WTC11 (cell line): Measurements from ENCODE around the gene SLC44A5.

Experiments
- FOXJ3 ChIP-seq: sonication (generic); formaldehyde crosslinking; IDR thresholded peaks from 2 replicates; pipeline ENCODE4 v1.9.0; 2021; ENCODE audit warnings: missing genetic modification reagents, mild to moderate bottlenecking, borderline replicate concordance
- TF ChIP-seq, protein P1 (sequence below): fragments of 200-600 bp; IDR thresholded peaks from 2 replicates; pipeline ENCODE4 v1.8.0; 2022; ENCODE audit warnings: antibody characterized with exemption
- TF ChIP-seq, protein P2 (sequence below): sonication (generic); formaldehyde crosslinking; IDR thresholded peaks from 2 replicates; pipeline ENCODE4 v1.8.0; 2023; ENCODE audit warnings: missing genetic modification reagents

DNA sequence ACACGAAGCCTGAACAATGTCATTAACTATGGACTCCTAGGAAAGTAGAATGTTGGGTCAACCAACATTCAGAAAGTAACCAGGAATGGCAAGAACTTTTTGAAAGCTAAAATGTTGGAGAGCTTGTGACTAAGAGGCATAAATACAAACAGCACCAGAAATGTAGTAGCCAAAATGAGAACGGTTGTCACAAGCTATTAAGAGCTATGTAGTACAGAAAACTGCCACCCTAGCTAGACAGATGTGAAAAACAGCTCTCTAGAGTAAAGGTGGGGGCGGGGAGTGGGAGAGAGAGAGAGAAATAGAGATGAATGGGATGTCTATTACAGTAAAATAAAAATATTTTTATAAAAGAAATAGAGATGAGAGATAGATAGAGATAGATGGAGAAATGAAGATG lies 35.1 kb downstream of the SLC44A5 start:
- no peak for TF ChIP-seq FOXJ3 (CRISPR knock-in tag)
- TF ChIP-seq, protein P1, sequence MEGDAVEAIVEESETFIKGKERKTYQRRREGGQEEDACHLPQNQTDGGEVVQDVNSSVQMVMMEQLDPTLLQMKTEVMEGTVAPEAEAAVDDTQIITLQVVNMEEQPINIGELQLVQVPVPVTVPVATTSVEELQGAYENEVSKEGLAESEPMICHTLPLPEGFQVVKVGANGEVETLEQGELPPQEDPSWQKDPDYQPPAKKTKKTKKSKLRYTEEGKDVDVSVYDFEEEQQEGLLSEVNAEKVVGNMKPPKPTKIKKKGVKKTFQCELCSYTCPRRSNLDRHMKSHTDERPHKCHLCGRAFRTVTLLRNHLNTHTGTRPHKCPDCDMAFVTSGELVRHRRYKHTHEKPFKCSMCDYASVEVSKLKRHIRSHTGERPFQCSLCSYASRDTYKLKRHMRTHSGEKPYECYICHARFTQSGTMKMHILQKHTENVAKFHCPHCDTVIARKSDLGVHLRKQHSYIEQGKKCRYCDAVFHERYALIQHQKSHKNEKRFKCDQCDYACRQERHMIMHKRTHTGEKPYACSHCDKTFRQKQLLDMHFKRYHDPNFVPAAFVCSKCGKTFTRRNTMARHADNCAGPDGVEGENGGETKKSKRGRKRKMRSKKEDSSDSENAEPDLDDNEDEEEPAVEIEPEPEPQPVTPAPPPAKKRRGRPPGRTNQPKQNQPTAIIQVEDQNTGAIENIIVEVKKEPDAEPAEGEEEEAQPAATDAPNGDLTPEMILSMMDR: no peak
- TF ChIP-seq, protein P2, sequence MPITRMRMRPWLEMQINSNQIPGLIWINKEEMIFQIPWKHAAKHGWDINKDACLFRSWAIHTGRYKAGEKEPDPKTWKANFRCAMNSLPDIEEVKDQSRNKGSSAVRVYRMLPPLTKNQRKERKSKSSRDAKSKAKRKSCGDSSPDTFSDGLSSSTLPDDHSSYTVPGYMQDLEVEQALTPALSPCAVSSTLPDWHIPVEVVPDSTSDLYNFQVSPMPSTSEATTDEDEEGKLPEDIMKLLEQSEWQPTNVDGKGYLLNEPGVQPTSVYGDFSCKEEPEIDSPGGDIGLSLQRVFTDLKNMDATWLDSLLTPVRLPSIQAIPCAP: no peak
